NCI-H1930 (cell line): Measurements from ENCODE around the gene CTU2.

Source experiments
- DNase-seq, 2 experiments: peaks; one replicate each; lab custom pipeline; 2025; lab: John Stamatoyannopoulos, UW

Gene CTU2

GRCh38 chr16:88681709-88682451 lies 24.4 kb upstream of the CTU2 start:
- no peak for DNase-seq

GRCh38 chr16:88684569-88685155 lies 21.6 kb upstream of the CTU2 start:
- DNase-seq, result no peak

DNA sequence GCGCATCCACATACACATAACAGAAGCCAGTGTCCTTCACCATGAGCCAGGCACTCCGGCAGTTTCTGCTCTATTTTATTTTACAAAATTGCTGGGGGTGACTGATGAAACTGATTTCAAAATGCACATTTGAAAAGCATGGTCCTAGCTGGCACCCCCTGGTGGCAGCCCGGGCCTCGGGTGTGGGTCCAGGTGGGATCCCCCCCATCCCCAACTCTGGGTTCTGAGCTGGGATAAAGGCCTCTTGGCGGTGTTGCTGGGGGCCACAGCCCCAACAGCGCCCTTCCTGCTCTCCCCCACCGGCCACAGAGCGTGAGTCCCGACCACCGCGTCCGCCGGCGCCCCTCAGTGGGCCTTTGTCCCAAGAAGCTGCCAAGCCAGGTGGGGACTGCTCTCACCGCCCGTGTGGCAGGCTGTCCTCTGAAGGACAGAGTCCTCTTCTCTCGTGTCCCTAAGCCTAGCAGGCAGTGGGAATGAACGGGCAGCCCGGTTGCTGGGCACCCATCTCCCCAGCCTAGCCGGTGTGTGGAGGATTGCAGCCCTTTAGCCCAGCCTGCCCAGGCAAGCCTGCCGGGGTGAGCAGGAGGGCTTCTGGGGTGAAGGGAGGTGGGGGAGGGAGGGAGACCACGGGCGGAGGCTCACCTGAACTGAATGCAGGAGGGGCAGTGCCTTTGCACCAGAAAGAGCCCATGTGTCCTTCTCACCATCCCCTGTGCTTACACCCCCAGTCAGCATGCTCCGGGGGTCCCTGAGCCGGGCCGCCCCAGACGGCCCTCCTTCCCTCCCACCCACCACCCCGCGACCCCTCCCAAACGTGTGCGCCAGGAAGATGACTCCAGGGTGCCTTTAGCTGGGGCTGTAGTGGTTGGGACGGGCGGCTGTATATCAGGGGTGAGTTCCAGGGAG lies 20.9 kb upstream of the CTU2 start:
- no peak for DNase-seq

- no peak for DNase-seq
Measured at GRCh38 chr16:88686062-88686438, 20.3 kb upstream of the CTU2 start.

DNA sequence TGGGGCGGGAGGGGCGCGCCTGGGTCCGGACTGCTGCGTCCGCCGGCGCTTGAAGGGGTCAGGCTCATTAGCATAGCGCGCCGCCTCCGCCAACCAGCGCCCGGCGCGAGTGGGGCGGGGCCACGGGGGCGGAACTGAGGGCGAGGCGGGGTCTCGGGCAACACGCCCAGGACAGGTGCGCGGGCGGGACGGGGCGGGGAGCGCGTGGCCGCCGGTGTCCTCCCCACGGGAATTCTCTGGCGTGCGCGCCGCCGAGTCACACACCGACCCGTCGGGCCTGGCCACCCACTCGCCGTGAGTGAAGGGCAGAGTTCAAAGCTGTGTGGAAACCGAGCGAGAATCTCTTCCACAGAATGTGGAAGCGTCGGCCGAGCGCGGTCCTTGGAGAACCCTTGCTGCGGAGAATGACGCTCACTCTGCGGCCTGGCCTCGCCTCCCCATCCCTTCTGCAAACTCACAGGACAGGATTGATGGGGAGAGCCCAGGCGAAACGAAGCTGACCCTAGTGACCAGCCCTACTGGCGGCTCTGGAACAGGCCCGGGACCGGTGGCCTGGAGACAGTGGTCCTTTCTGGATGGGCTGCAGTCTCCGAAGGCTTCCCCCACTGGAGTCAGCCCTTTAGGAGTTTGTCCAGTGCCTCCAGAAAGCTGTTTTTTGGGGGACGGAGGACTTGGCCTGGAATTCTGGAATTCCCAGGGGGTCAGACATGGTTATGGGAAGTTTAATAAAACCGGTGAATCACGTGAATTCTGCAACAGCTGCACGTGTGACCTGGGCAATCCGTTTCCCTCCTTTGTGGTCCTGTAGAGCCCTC lies 19.7 kb upstream of the CTU2 start, which contains the start of gene SNAI3:
Gene SNAI3 (minus strand): TSS at position 69 of the 815 bp plus-strand sequence. CDS start 101 bp downstream, outside the sequence.
- DNase-seq, result peak; percentile 53 to 64

GRCh38 chr16:88687254-88687576 lies 19.1 kb upstream of the CTU2 start:
- no peak for DNase-seq

- DNase-seq, result no peak
Measured at GRCh38 chr16:88687676-88688012, 18.7 kb upstream of the CTU2 start.

DNA sequence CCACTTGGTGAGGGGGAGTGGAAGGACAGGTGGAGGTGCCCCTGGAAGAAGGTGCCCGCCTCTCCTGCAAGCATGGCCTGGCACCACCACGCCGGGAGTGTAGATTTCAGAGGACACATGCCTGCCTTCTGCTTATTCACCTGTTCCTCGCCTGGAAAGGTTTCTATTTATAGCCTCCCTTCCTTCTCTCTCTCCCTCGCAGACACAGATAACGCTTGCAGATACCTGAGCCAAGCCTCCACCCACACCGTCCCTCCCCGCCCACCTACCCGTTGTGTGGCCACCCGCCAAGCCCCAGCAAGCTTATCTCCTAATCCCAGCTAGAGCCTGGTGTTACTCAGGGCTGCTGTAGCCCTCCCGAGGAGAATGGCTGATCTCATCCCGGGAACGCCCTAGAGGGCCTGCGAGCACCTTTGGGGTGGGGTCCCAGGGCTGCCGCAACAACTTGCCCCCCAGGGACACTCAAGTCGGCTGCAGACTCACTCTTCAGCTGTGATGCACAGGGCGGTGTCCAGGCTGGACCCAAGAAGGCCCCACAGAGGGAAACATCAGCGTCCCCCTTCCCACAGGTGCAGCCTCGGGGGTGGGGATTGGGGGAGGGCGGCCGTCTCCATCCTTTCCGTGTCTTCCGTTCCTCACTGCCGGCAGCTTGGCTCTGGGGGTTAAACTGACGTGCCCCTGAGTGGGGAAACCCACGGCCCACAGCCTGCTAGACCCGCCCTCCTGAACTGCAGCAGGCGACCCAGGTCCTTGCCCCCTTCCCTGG lies 18.1 kb upstream of the CTU2 start:
- DNase-seq, result no peak

DNA sequence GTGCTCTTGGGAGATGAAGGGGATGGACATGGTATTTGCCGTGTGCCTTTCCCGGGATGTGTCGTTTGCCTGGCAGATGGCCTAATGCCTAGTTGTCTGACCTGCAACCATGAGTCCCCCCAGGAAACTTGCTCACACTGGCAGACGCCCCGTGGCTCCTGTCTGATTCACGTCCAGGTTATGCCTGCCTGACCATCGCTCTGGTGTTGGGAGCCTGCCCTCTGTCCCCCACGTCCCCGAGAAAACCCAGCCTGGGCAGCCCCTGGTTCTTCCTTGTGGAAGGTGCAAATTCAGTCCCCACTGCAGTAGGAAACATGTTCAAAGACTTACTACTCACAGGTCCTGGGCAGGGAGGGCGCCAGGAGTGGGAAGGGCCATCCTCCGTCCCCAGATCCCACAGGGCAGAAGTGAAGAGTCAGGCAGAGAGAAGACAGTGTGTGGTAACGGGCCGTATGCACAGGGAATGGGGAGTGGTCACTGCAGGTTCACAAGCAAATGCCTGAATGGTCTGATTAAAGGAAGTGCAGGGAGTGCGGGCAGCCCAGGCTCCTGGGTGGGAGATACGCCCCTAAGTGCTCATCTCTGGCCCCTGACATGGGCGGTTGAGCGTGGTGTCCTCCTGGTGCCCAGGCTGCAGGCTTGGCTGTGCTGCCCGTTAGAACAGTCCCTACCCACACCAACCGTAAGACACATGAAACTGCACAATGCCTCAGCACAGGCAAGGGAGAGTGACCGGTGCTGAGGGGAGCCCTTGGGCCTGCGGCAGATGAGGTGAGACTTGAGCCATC lies 15.8 kb upstream of the CTU2 start:
- DNase-seq, result no peak

DNA sequence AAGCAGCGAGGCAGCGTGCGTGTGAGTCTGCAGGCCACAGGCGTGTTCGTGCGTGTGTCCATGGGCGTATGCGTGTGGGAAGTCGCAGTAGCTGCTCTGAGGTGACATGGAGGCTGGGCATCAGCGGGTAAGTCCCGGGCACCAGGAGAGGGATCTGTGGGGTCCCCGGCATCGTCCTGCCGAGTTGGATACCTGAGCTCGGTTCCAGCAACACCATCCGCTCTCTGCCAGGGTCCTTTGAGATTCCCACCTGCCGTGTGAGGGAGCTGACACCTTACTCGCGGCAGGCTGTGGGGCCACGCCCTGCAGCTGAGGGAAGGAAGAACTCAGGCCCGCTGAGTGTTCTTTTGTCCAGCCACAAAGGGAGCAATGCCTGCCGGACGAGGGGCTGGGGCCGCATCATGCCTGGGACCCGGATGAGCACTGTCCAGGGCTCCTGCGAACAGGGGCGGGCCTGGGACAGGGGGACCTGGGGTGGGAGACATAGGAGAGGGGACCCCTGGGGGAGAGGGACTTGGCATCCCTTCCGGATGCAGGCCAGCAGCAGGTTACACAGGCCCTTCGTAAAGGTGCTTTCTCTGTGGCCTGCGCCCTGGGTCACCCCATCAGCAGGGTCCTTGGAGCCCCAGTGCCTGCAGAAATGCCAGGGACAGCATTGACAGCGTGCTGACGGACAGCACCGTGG lies 15.0 kb upstream of the CTU2 start:
- DNase-seq, result no peak

DNA sequence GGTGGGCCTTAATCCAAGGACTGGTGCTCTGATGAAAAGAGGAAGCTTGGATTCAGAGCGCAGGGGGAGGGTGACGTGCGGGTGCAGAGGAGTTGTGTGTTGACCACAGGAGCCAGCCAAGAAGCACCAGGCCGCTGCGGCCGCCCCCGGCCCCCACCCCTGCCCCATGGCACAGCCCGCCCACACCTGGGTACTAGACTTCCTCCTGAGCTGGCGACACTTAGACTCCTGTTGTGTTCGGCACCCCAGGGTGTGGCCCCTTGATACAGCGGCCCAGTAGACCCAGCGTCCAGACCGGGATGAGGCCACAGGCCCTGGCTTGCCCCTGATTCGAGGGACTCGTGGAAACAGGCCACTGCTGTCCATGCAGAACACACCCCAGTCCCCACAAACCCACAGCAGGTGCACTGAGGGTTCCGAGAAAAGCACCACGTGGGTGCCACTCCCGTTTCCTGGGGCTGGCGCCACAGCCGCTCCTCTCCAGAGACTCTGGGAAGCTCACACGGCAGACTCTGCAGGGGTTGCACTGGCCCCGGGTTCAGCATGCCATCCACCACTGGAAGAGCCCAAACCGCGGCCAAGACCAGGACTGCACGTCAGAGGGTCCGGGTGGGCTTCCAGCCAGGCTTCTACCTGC lies 14.3 kb upstream of the CTU2 start:
- no peak for DNase-seq

- no peak for DNase-seq
Measured at GRCh38 chr16:88692861-88693260, 13.4 kb upstream of the CTU2 start.

- DNase-seq, result no peak
Measured at GRCh38 chr16:88693420-88694177, 12.7 kb upstream of the CTU2 start.

- no peak for DNase-seq
Measured at GRCh38 chr16:88694221-88695087, 11.8 kb upstream of the CTU2 start.

DNA sequence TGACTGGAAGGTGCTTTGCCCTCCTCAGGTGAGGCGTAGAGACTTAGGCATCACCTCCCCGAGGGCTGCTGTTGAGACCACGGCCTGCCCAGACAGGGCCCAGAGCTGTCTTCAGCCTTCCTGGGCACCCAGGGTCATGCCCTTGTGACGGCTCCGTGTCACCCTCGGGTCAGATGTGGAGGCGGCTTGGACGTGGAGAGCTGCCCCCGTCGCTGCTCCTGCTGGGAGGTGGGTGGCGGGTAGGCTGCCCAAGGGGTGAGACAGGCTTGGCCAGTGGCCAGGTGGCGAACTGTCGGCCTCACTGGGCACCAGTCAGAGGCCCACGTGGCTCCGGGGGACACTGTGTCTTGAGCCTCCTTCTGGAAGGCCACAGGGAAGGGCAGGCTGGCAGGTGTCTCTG lies 11.1 kb upstream of the CTU2 start:
- DNase-seq, result no peak

DNA sequence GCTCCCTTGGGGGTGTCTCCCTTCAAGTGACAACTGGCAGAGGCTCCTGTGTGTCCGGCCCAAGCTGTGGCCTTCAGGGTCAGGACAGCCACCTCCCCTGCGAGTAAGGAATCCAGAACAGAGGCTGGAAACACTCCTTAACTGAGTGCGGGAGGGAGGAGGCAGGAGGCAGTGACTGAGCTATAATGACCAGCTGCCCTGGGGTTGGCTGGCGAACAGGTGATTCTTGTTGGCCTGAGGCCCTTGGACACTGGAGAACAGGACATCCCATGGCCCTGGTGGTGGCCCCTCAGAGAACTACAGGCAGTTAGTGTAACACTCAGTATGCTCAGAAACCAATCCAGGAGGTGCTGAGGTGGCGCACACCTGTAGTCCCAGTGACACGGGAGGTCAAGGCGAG lies 10.6 kb upstream of the CTU2 start:
- DNase-seq, result no peak

GRCh38 chr16:88696441-88696840 lies 9.9 kb upstream of the CTU2 start:
- no peak for DNase-seq
